Epidermal melanocyte (primary cell): ENCODE data around the gene PGM2L1.

Experiments used
- DNase-seq: peaks from one replicate; pipeline ENCODE4 v3.0.0; 2011; ENCODE audit warnings: low spot score; ENCODE audit not compliant: insufficient read length

The PGM2L1 gene

DNA sequence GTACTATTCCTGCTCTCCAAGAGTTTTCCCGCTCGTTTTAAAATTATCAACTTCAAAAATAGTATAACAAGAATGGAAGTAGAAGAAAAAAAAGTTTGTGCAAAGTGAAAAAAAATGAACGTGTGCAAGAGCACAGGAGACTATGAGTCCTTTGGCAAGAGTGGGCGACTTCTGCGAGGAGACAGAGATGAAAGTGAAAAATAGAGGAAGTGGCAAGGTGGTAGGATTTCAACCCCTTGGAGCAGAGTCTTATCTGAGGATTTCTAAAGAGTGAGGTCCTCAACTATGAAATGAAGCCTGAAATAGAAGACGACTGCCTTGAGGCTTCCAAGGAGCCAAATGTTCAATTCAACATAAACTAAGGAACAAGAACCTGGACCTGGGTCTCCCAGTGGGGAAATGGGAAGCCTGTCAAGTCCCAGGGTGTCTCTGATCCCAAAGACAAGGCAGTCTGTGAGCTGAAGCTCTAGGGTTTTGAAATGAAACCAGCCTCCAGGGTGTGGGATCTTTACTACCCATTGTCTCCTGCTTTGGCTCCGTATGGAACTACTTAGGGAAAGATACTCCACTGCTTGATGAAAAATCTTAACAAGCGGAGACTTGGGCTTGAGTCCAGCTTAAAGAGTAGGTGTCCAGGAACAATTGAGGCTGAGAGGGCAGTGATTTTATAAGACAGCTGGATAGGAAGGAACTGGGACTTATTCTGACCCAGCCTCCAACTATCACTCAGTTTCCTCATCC is 91.6 kb downstream of the PGM2L1 start:
- DNase-seq, result peak; percentile 45

DNA sequence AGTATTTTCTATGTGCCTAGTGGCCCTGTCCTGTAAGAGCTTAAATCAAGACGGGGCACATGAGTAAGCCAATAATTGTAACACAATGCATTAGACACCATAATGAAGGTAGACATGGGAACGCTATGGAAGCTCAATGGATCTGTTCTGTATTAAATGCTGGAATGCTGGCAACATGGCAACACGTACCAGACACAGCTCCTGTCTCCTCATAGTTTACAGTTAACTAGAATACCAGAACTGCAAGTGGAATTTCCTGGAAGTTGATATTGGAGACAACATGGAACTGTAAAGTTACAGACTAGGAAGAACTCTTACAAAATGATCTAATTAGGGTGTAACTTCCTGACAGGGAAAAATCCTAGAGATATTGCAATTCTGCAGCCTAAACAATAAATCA is 99.2 kb downstream of the PGM2L1 start:
- DNase-seq, result no peak

DNA sequence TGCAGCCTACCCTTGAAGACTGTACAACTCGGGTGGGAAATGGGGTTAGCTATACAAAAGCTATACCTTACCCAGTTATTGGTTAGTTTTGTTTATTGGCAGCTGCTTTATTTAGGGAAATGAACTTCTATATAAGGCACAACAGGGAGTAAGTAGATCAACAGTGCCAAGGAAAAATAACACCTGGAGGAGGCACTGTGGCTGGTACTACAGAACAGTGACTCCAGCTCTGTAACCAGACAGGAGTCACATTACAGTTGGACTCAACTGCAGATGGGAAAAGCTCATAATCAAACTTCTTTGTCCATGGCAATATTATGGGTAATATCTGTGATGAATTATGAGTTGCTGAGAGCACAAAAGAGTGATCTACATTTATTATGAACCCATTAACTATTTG is 100.7 kb downstream of the PGM2L1 start:
- DNase-seq, result no peak

DNA sequence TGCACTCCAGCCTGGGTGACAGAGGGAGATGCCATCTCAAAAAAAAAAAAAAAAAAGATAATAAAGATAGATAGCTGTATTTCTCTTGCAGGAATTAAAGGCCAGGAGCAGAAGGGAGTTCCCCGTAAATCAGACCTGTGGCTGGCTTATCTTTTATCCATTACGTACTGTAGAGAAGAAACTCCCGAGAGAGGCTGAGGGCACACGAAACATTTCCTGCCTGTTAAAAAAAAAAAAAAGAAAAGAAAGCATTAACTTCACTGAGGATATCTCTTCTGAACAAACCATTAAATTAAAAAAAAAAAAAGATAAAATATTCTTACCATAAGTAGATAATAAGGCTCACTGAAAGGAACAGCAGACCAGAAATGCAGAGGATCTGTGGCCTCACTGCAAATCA is 109.3 kb downstream of the PGM2L1 start:
- DNase-seq, result no peak

DNA sequence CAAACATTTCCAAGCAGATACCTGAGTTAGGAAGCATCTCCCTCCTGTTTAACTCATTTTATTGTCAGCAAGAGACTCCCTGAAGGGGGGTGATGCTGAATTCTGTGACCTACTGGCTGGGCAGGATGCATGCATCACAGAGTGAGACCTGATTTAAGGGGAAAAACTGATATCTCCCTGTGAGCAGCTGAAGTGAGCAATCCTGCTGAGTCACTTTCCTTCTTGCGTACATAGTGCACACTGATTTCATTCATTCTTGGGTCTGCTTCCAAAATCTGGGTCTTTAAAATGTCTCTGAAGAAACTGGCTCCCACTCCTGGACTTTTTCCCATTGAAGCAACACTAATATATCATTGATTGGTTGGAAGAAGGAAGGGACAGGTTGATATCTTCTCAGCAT is 110.1 kb downstream of the PGM2L1 start:
- no peak for DNase-seq

DNA sequence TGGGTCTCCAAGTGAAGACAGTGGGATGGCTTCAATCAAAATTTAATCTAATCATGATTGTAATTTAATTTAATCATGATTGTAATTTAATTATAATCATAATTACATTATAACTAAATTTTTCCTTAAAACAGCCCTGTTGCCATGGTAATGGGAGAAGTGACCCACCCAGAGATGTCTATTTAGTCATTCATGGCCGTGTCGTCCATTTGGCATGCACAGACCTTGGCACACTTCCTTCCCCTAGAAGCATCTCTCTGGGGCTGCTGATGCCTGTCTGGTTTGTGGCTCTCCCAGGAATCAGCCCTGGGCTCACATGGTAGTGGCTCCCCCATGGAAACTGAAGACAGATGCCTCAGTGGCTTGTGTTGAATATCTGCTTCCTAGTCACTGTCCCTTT is 113.8 kb downstream of the PGM2L1 start:
- no peak for DNase-seq

DNA sequence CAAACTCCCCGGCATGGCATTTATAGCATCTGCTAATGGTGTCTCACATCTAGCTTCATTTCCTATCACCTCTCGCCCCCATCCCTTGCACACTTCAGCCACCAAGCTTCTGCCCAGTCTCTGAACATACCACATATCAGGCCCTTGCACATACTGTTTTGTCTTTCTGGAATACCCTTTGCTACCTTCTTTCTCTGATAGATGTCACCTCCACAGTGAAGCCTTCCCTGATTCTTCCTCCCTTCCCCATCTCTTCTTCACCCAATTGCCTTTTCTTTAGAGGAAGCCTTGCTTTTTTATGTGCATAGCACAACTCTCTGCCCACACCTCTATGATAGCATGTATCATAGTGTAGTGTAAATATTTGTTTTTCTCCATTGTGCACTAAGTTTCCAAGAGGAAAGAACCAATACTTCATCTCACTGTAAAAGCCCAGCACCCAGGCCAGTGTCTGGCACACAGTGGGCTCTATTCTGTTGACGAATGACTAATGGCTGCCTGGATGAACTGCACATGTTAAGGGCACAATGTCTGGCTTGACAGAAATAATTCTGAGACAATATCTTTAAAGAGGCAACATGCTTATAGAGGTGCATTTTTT is 114.6 kb downstream of the PGM2L1 start:
- DNase-seq, result no peak

DNA sequence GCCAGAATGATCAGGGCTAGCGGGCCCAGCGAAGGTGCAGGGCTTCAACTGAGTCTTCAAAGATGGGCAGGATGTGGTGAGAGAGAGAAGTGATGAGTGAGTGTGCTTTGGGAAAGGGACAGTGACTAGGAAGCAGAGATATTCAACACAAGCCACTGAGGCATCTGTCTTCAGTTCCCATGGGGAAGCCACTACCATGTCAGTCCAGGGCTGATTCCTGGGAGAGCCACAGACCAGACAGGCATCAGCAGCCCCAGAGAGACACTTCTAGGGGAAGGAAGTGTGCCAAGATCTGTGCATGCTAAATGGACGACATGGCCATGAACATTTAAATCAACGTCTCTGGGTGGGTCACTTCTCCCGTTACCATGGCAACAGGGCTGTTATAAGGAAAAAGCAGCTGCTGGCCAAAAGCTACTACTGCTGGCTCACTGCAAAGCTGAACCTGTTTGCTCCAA is 115.3 kb downstream of the PGM2L1 start:
- no peak for DNase-seq

DNA sequence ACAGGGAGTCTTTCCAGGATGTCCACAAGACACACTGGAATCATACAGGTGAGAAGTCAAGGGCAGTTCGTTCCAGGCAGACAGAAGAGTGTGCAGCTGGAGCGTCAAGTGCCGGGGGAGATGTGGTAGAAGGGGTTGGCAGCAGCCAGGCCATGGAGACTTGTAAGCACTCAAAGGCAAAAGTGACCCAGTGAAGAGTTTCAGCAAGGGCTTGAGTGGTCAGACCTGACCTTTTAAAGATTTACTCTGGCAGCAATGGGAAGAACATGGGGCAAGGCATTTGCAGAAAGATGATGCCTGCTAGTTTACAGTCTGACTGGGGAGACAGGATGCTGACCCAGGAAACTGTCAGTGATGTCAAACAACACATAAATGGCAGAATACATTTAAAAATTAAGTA is 115.8 kb downstream of the PGM2L1 start:
- DNase-seq, result no peak

DNA sequence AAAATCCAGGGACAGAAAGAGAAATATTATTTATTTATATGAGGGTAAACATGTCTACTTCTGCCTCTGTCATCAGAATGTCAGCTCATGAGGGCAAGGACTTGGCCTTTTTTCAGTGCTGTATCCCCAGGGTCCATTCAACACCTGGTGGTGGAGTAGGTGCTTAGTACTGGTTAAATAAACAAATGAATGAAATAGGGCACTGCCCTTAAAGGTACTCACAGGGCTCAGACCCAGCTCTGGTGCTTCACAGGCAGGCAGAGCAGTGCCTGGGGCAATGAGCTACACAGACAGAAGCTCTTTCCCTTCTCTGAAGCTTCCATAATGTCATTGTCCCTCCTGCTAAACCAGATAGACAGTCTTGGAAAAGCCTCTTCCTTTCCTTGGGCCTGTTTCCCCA is 117.7 kb downstream of the PGM2L1 start:
- no peak for DNase-seq
